Hematopoietic multipotent progenitor cell (in vitro differentiated cells): ENCODE results near the gene GAREM1. TPM values are rescaled to one million over a fixed set of nuclear protein-coding genes. Genes with fewer than 3 reads are reported as not detected.
"Not testable (repeated sequence)": the region's sequence is repeated elsewhere in the genome, so short reads cannot be mapped to it uniquely, and the experiment has no call there.

ENCODE experiments used
- DNase-seq, 3 donors: peaks; one replicate each; pipeline ENCODE4 v3.0.0-alpha.2; 2011 to 2015; ENCODE audit warnings: low read depth in 2 of 3, low spot score in 2 of 3
- total RNA-seq: library from RNA; depleted of rRNA; stranded (reverse); fragments of >200 nt; gene quantifications from one replicate; pipeline ENCODE4 v1.2.3, GENCODE V29; 2012

The GAREM1 gene
- total RNA-seq, 1 donor: under 0.01 TPM

DNA sequence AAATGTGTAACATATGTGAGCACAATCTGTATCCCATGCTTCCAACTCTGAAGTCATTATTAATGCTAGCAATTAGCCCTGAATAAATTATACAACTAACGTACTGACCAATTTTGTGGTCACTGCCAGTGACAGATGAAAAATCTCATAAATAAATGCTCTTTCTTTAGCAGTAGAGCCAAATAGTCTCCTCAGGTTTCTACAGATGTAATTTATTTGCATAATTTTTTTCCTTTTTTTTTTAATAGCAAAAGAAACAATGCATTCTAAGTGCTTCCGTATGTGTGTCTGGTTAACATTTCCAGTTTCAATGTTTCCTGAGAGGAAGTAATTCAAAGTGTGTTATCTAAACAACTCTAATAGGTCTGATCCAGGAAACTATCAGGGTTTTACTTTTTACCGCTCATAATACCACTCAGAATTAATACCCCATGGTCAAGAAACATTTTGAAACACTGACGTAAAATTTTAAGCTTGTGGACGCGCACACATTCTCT, 172.5 kb downstream of the GAREM1 start:
- peak in 1 of 3 donors; percentile 29 for DNase-seq

DNA sequence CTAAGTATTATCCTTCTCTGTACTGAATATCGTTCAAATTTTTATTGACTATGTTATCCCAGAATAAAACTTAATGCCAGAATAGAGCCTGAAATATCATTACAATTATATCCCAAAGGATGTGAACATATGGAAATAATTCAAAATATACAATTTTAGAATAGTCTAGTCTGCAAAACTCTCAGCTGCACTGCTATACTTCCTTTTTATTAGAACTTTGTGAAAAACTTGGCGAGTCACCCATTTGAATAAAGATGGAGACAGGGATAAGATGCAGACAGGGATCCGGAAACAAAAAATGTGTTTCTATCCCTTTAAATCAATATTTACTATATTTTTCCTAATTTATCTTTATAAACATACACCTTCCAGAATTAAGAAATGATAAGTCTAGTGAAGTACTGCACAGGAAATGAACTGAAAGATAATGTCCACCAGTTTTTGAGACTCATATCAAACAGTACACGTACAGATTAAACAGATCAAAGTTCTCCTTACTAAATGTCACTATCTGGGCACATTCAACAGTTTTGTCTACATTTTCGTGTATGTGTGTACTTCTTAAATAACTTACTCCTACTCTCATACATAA, 173.0 kb downstream of the GAREM1 start:
- no peak for DNase-seq

GRCh38 chr18:32296851-32297250, 173.8 kb downstream of the GAREM1 start:
- no peak for DNase-seq

- DNase-seq: no peak
Observed at GRCh38 chr18:32295604-32296003, 175.1 kb downstream of the GAREM1 start.

GRCh38 chr18:32293107-32293506, 177.6 kb downstream of the GAREM1 start:
- no peak for DNase-seq

- not testable (repeated sequence) for DNase-seq
Observed at GRCh38 chr18:32291623-32292022, 179.1 kb downstream of the GAREM1 start.

GRCh38 chr18:32290810-32291209, 179.9 kb downstream of the GAREM1 start:
- no peak for DNase-seq

GRCh38 chr18:32289483-32290075, 181.1 kb downstream of the GAREM1 start:
- DNase-seq: peak in 2 of 3 donors; percentile 55 to 81

- no peak for DNase-seq
Observed at GRCh38 chr18:32287873-32288272, 182.8 kb downstream of the GAREM1 start.

DNA sequence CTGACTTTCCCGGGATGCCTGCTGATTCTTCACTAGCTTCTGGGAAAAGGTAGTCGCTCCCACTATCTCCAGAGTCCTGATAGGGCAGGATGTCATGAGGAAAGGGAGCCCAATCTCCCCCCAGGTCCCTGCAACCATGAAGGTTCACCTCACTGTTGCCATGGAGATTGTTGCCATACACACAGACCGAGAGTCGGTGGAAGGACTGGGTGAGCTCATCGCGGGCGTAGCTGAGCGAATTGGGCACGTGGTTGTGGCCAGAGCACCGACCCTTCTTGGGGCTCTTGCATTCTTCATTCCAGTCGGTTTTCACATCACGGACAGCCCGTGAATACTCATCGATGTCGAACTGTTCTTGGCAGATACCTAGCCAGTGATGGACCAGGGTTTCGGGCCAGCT, 183.4 kb downstream of the GAREM1 start:
- DNase-seq: peak in 1 of 3 donors; percentile 8

DNA sequence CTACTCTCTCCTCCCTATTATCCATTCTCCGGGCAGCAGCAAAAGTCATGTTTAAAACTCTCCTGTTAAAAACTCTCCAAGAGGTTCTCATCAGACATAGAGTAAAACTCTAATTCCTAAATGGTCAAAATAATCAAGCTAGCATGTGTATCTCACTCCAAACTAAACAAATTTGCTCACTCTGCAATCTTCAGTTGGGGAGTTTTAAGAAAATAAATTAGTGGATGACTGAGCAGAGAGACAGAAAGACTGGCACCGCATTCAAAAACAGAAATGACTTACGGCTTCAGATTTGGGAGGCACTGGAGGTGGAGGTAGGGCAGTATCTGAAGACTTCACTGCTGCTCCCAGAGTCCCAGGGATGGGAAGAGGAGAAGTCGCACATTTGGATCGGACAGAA, 183.9 kb downstream of the GAREM1 start:
- no peak for DNase-seq

DNA sequence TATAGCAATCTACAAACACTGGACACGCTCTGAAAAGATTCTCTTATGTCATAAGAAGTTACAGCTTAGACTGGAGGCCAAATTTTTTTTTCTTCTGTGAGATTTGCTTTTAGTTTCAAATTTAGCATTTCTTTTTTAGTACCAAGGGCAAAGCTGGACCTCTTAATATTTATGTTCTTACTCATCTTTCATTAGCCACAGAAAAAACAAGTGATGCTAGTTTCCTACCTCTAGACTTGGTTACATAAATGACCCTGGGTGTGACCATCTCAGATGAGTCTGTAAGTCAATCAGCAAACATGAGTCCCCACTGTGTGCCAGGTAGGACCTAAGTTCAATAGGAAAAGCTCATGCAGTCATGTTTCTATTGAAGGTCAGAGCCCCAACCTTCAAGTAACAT, 186.4 kb downstream of the GAREM1 start:
- no peak for DNase-seq

GRCh38 chr18:32280911-32281310, 189.8 kb downstream of the GAREM1 start:
- DNase-seq: no peak

- DNase-seq: no peak
Observed at GRCh38 chr18:32280188-32280783, 190.4 kb downstream of the GAREM1 start.

GRCh38 chr18:32278177-32278799, 192.4 kb downstream of the GAREM1 start:
- no peak for DNase-seq

- no peak for DNase-seq
Observed at GRCh38 chr18:32277549-32277948, 193.1 kb downstream of the GAREM1 start.

GRCh38 chr18:32276906-32277305, 193.8 kb downstream of the GAREM1 start:
- no peak for DNase-seq

GRCh38 chr18:32276256-32276655, 194.4 kb downstream of the GAREM1 start:
- no peak for DNase-seq

DNA sequence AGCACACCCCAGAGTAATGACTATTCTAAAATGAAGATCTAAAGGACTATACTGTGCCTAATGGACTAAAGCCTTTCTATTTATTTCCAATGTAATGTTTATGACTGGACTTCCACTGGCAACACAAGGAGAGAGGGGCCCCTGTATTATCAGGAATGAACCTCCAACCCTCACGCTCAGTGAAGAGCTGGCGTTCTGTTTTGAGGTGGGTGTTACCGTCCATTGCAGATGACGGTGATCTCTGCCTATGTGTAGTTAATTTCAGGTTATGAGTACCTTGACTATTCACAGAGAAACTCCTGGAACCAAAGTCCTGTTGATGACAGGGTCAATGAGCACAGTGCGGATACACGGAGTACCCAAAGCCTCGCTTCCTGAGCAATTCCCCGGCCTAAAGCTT, 195.5 kb downstream of the GAREM1 start:
- DNase-seq: no peak

- no peak for DNase-seq
Observed at GRCh38 chr18:32274307-32274706, 196.4 kb downstream of the GAREM1 start.

- peak in 1 of 3 donors; percentile 43 for DNase-seq
Observed at GRCh38 chr18:32271672-32272208, 198.9 kb downstream of the GAREM1 start.
